ENCODE measurements around the gene ACOT11. TPM values are rescaled to one million over a fixed set of nuclear protein-coding genes. Genes with fewer than 3 reads are reported as not detected.

The ACOT11 gene
- total RNA-seq, 1 experiment from 2014 or later = 4.2 TPM

GRCh38 chr1:54572542-54572850 is 24.5 kb downstream of the ACOT11 start:
- Mint-ChIP-seq H3K36me3 (no peaks in the 10 kb centered on the region), H3K9me3 (no peaks in the 10 kb centered on the region), H3K4me1 (peaks cover 65% of the 10 kb centered on the region), H3K4me3 (no peak overlapping the region), H3K27ac (peak overlapping the region; percentile 89), H3K27me3 (ENCODE audit: low read depth) (no peaks in the 10 kb centered on the region)
- ATAC-seq (no peak), DNase-seq (ENCODE audit: low spot score) (no peak)
- TF ChIP-seq NR2C2 (CRISPR knock-in tag; IDR thresholded peaks at IDR 0.05) (no peak), ZBTB21 (CRISPR knock-in tag; IDR thresholded peaks at IDR 0.05; ENCODE audit: borderline replicate concordance) (no peak), HMGA2 (CRISPR knock-in tag; IDR thresholded peaks at IDR 0.05) (no peak), TEAD1 (CRISPR knock-in tag; IDR thresholded peaks at IDR 0.05) (no peak), ZMAT4 (CRISPR knock-in tag; IDR thresholded peaks at IDR 0.05) (no peak), ZNF263 (CRISPR knock-in tag; IDR thresholded peaks at IDR 0.05; ENCODE audit: low read depth) (no peak), ELF4 (CRISPR knock-in tag; IDR thresholded peaks at IDR 0.05; ENCODE audit: low read depth) (no peak), ESRRA (CRISPR knock-in tag; IDR thresholded peaks at IDR 0.05; ENCODE audit: borderline replicate concordance) (no peak), TP53 (CRISPR knock-in tag; IDR thresholded peaks at IDR 0.05) (no peak), NR3C1 (CRISPR knock-in tag; conservative IDR thresholded peaks at IDR 0.05; ENCODE audit: low read depth) (no peak), GTF2I (CRISPR knock-in tag; conservative IDR thresholded peaks at IDR 0.05) (no peak)
- ChIA-PET CTCF (interaction anchor here (0.8 to 2.6 kb wide), 10 partner anchors 9 to 451 kb away, joined by 3 to 12 read pairs (median 4); partner anchors contain the start of gene ACOT11), POLR2A (no interaction called here)

- Mint-ChIP-seq H3K4me3 (no peak overlapping the region), H3K36me3 (no peaks in the 10 kb centered on the region), H3K4me1 (peaks cover 62% of the 10 kb centered on the region), H3K27ac (peak overlapping the region; percentile 46; the same call in 1 of the 2 replicates), H3K9me3 (no peaks in the 10 kb centered on the region), H3K27me3 (ENCODE audit: low read depth) (no peaks in the 10 kb centered on the region)
- TF ChIP-seq NFE2L1 (CRISPR knock-in tag; IDR thresholded peaks at IDR 0.05) (no peak), SP1 (CRISPR knock-in tag; conservative IDR thresholded peaks at IDR 0.05) (no peak), PRDM15 (CRISPR knock-in tag; IDR thresholded peaks at IDR 0.05) (no peak), ZBTB21 (CRISPR knock-in tag; IDR thresholded peaks at IDR 0.05; ENCODE audit: borderline replicate concordance) (no peak), ZNF423 (CRISPR knock-in tag; IDR thresholded peaks at IDR 0.05) (no peak), FOXJ3 (CRISPR knock-in tag; IDR thresholded peaks at IDR 0.05; ENCODE audit: borderline replicate concordance) (no peak), SMAD3 (CRISPR knock-in tag; IDR thresholded peaks at IDR 0.05; ENCODE audit: borderline replicate concordance) (no peak)
- TF ChIP-seq, protein P1, sequence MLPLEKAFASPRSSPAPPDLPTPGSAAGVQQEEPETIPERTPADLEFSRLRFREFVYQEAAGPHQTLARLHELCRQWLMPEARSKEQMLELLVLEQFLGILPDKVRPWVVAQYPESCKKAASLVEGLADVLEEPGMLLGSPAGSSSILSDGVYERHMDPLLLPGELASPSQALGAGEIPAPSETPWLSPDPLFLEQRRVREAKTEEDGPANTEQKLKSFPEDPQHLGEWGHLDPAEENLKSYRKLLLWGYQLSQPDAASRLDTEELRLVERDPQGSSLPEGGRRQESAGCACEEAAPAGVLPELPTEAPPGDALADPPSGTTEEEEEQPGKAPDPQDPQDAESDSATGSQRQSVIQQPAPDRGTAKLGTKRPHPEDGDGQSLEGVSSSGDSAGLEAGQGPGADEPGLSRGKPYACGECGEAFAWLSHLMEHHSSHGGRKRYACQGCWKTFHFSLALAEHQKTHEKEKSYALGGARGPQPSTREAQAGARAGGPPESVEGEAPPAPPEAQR (CRISPR knock-in tag; IDR thresholded peaks at IDR 0.05) = no peak
- CTCF ChIA-PET = interaction anchor here (0.5 to 1.7 kb wide), 4 partner anchors 9 to 121 kb away, joined by 3 to 7 read pairs (median 4); no protein-coding TSS in a partner anchor
- POLR2A ChIA-PET = no interaction called here
- DNase-seq (ENCODE audit: low spot score) (no peak), ATAC-seq (no peak)
Measured at GRCh38 chr1:54574158-54574778, 26.2 kb downstream of the ACOT11 start.

GRCh38 chr1:54575161-54575560 is 27.1 kb downstream of the ACOT11 start:
- ATAC-seq = peak; percentile 17
- CTCF ChIA-PET = interaction anchor here (1.0 to 1.7 kb wide), 2 partner anchors 10 to 28 kb away, joined by 3 to 7 read pairs; no protein-coding TSS in a partner anchor
- no peak for DNase-seq (ENCODE audit: low spot score)
- POLR2A ChIA-PET = no interaction called here
- Mint-ChIP-seq H3K4me1 (peaks cover 57% of the 10 kb centered on the region), H3K9me3 (no peaks in the 10 kb centered on the region), H3K27ac (no peak overlapping the region), H3K27me3 (ENCODE audit: low read depth) (no peaks in the 10 kb centered on the region), H3K36me3 (no peaks in the 10 kb centered on the region), H3K4me3 (no peak overlapping the region)
- TF ChIP-seq, protein P2, sequence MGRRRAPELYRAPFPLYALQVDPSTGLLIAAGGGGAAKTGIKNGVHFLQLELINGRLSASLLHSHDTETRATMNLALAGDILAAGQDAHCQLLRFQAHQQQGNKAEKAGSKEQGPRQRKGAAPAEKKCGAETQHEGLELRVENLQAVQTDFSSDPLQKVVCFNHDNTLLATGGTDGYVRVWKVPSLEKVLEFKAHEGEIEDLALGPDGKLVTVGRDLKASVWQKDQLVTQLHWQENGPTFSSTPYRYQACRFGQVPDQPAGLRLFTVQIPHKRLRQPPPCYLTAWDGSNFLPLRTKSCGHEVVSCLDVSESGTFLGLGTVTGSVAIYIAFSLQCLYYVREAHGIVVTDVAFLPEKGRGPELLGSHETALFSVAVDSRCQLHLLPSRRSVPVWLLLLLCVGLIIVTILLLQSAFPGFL (CRISPR knock-in tag; IDR thresholded peaks at IDR 0.05; ENCODE audit: borderline replicate concordance) = no peak
- TF ChIP-seq ZNF121 (CRISPR knock-in tag; IDR thresholded peaks at IDR 0.05) (peak; percentile 21; the same call in 1 of the 2 replicates), ZNF532 (CRISPR knock-in tag; IDR thresholded peaks at IDR 0.05; ENCODE audit: borderline replicate concordance) (no peak), FOXP1 (CRISPR knock-in tag; IDR thresholded peaks at IDR 0.05; ENCODE audit: borderline replicate concordance) (no peak)
